ENCODE measurements around the gene KCNMB1.

Gene KCNMB1

GRCh38 chr5:170407062-170407461 is 17.9 kb upstream of the KCNMB1 start:
- no peak overlapping the region for H3K27ac ChIP-seq
- TF ChIP-seq ZFX (IDR thresholded peaks at IDR 0.05; ENCODE audit: borderline replicate concordance), result no peak
- TF ChIP-seq CTCF (IDR thresholded peaks at IDR 0.05), result no peak

- no peak overlapping the region for H3K27ac ChIP-seq
- no peak for TF ChIP-seq ZFX (IDR thresholded peaks at IDR 0.05; ENCODE audit: borderline replicate concordance)
- TF ChIP-seq CTCF (IDR thresholded peaks at IDR 0.05), result no peak
These were observed 16.6 kb upstream of the KCNMB1 start for GRCh38 chr5:170405817-170406216.

- TF ChIP-seq CTCF (IDR thresholded peaks at IDR 0.05) (no peak), ZFX (IDR thresholded peaks at IDR 0.05; ENCODE audit: borderline replicate concordance) (no peak)
- H3K27ac ChIP-seq, result no peak overlapping the region
These were observed 15.2 kb upstream of the KCNMB1 start for GRCh38 chr5:170404398-170404797.

GRCh38 chr5:170403675-170404074 is 14.5 kb upstream of the KCNMB1 start:
- no peak overlapping the region for H3K27ac ChIP-seq
- TF ChIP-seq CTCF (IDR thresholded peaks at IDR 0.05), result no peak
- TF ChIP-seq ZFX (IDR thresholded peaks at IDR 0.05; ENCODE audit: borderline replicate concordance), result no peak

- no peak overlapping the region for H3K27ac ChIP-seq
- no peak for TF ChIP-seq ZFX (IDR thresholded peaks at IDR 0.05; ENCODE audit: borderline replicate concordance)
- no peak for TF ChIP-seq CTCF (IDR thresholded peaks at IDR 0.05)
These were observed 13.3 kb upstream of the KCNMB1 start for GRCh38 chr5:170402508-170402907.

GRCh38 chr5:170397059-170397458 is 7.9 kb upstream of the KCNMB1 start:
- no peak overlapping the region for H3K27ac ChIP-seq
- TF ChIP-seq CTCF (IDR thresholded peaks at IDR 0.05) (no peak), ZFX (IDR thresholded peaks at IDR 0.05; ENCODE audit: borderline replicate concordance) (no peak)

- no peak overlapping the region for H3K27ac ChIP-seq
- TF ChIP-seq ZFX (IDR thresholded peaks at IDR 0.05; ENCODE audit: borderline replicate concordance), result no peak
- no peak for TF ChIP-seq CTCF (IDR thresholded peaks at IDR 0.05)
These were observed 4.8 kb upstream of the KCNMB1 start for GRCh38 chr5:170393958-170394357.
